22Rv1 (cell line): ENCODE data around the gene SLAMF1.

ENCODE experiments used
- CTCF ChIP-seq: fragments of 450-650 bp; IDR thresholded peaks from 2 replicates; pipeline ENCODE4 v1.5.1; 2017; ENCODE audit warnings: mild to moderate bottlenecking
- ZFX ChIP-seq: fragments of 450-650 bp; IDR thresholded peaks from 2 replicates; pipeline ENCODE4 v1.6.1; 2017; ENCODE audit warnings: antibody characterized with exemption, borderline replicate concordance

- TF ChIP-seq CTCF, result no peak
- TF ChIP-seq ZFX, result no peak
Observed at GRCh38 chr1:160659566-160659965, 12.7 kb upstream of the SLAMF1 start.
